Upper lobe of left lung (tissue), 6 donors: ENCODE measurements around the gene SMIM8. TPM values are rescaled to one million over a fixed set of nuclear protein-coding genes. Genes with fewer than 3 reads are reported as not detected.
"Not testable (repeated sequence)": the region's sequence is repeated elsewhere in the genome, so short reads cannot be mapped to it uniquely, and the experiment has no call there.

Experiments
- ATAC-seq, 2 donors: fragments of 200-7000 bp; cut with Tn5 transposase; one replicate each; pipeline ENCODE4 v1.9.1; 2022; ENCODE audit warnings: mild to moderate bottlenecking in 2 of 2, moderate library complexity in 2 of 2; ENCODE audit not compliant: low FRiP score in 2 of 2
- DNase-seq, 2 donors: peaks; one replicate each; pipeline ENCODE4 v3.0.0-alpha.2; 2019 to 2020
- H3K27ac ChIP-seq, 4 donors: fragments of 200-600 bp; sonication (generic); one replicate each; pipeline ENCODE4 v1.5.1; 2016 to 2019
- H3K27me3 ChIP-seq, 4 donors: fragments of 200-600 bp; sonication (generic); one replicate each; pipeline ENCODE4 v1.5.1; 2017 to 2019
- H3K36me3 ChIP-seq, 4 donors: fragments of 200-600 bp; sonication (generic); one replicate each; pipeline ENCODE4 v1.5.1; 2016 to 2019
- H3K4me1 ChIP-seq, 4 donors: fragments of 200-600 bp; sonication (generic); one replicate each; pipeline ENCODE4 v1.5.1; 2018 to 2019
- H3K4me3 ChIP-seq, 4 donors: fragments of 200-600 bp; sonication (generic); one replicate each; pipeline ENCODE4 v1.5.1; 2017 to 2019; ENCODE audit warnings: mild to moderate bottlenecking in 2 of 4, moderate library complexity in 1 of 4
- H3K9me3 ChIP-seq, 4 donors: fragments of 200-600 bp; sonication (generic); one replicate each; pipeline ENCODE4 v1.5.1; 2018 to 2019
- EP300 ChIP-seq, 4 donors: sonication (generic); formaldehyde crosslinking; IDR thresholded peaks; one replicate each; pipeline ENCODE4 v1.5.1; 2017; ENCODE audit warnings: antibody characterized with exemption in 4 of 4, control low read depth in 2 of 4
- POLR2A ChIP-seq, 4 donors: fragments of 450-650 bp; IDR thresholded peaks; one replicate each; pipeline ENCODE4 v1.5.1; 2016 to 2017; ENCODE audit warnings: antibody characterized with exemption in 4 of 4, mild to moderate bottlenecking in 2 of 4
- POLR2AphosphoS5 ChIP-seq, 2 donors: sonication (generic); formaldehyde crosslinking; IDR thresholded peaks; one replicate each; pipeline ENCODE4 v1.5.1; 2017; ENCODE audit warnings: antibody characterized with exemption in 2 of 2
- WGBS, 2 donors: methylation state at CpG; one replicate each; pipeline ENCODE4 v1.1.5; 2017 to 2018; 5-methylcytosine and 5-hydroxymethylcytosine counted together
- total RNA-seq, 6 donors: library from RNA; depleted of rRNA in 4 of 6; stranded (reverse); fragments of >200 nt in 4 of 6; gene quantifications; one replicate each; pipeline versions ENCODE4 v1.1.0 to v1.2.1, GENCODE V29; 2016 to 2021
- TF ChIP-seq, protein P1 (sequence below), 6 experiments: fragments of 450-650 bp in 4 of 6; fragments of 200-600 bp in 2 of 6; sonication (generic) in 2 of 6; IDR thresholded peaks; one replicate each; pipeline ENCODE4 v1.5.1; 2016 to 2019; ENCODE audit warnings: antibody characterized with exemption in 6 of 6
- donor health status: DM: no; HTN: no; CAD: no; lungs with moderate emphysema.
- donor health status: DM: no; HTN: yes; CAD: no; lungs with severe emphysema.

The SMIM8 gene
- total RNA-seq, 6 donors from 2014 or later = 4.6 to 19.3 (median 9.3) TPM

DNA sequence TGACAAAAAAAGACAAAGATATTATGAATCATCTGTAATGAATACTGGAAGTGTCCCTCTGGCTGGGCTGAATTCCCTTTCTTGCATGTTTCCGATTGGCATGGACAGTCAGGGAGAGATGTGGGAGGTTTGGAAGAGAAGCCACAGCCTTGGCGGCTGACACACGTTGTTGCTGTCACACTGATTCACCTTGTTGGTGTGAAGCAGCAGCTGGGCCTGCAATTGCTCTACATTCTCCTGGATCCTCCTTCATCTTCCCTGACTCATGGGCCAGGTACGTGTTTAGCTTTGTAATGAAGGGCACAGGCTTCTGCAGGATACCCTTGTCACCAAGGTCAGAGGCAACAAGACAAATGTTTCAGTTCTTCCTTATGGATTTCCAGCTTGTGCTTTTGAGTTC lies 13.4 kb upstream of the SMIM8 start:
- no peak overlapping the region for H3K27ac ChIP-seq
- 67 to 70% methylated on average over 4 of the region's 4 CpGs for WGBS, 2 donors
- no peaks in the 10 kb centered on the region for H3K27me3 ChIP-seq

DNA sequence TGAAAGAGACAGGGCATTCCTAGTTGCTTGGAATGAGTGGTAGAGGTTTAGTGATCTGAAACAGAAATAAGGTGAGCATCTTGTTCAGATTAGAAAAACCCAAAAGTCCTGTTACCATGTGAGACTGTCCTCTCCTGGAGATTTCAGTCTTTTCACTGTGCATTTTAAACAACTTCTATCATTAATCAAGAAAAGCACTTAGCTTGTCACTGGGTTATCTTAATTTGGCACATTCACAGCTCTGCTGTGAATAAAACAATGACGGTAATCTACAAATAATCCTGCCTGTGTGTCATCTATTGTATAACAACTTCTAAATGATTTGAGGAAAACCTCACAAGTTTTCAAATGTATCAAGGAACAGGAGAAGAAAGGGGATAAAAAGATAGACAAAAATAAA lies 9.5 kb upstream of the SMIM8 start:
- Histone ChIP-seq H3K4me1 (no peaks in the 10 kb centered on the region), H3K4me3 (no peak overlapping the region), H3K36me3 (no peaks in the 10 kb centered on the region), H3K27ac (no peak overlapping the region), H3K9me3 (no peaks in the 10 kb centered on the region), H3K27me3 (no peaks in the 10 kb centered on the region)
- no peak for ATAC-seq
- 0 to 33% methylated on average over 1 of the region's 1 CpG for WGBS, 2 donors
- TF ChIP-seq POLR2AphosphoS5 (IDR thresholded peaks at IDR 0.05) = no peak
- TF ChIP-seq, protein P1, sequence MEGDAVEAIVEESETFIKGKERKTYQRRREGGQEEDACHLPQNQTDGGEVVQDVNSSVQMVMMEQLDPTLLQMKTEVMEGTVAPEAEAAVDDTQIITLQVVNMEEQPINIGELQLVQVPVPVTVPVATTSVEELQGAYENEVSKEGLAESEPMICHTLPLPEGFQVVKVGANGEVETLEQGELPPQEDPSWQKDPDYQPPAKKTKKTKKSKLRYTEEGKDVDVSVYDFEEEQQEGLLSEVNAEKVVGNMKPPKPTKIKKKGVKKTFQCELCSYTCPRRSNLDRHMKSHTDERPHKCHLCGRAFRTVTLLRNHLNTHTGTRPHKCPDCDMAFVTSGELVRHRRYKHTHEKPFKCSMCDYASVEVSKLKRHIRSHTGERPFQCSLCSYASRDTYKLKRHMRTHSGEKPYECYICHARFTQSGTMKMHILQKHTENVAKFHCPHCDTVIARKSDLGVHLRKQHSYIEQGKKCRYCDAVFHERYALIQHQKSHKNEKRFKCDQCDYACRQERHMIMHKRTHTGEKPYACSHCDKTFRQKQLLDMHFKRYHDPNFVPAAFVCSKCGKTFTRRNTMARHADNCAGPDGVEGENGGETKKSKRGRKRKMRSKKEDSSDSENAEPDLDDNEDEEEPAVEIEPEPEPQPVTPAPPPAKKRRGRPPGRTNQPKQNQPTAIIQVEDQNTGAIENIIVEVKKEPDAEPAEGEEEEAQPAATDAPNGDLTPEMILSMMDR (IDR thresholded peaks at IDR 0.05) = no peak
- no peak for TF ChIP-seq EP300 (IDR thresholded peaks at IDR 0.05)
- TF ChIP-seq POLR2A (IDR thresholded peaks at IDR 0.05) = no peak
- DNase-seq = no peak

More for the DNA sequence above, 13.4 kb upstream of the SMIM8 start:
- no peak for ATAC-seq
- no peak for DNase-seq
- no peaks in the 10 kb centered on the region for H3K36me3 ChIP-seq
- no peaks in the 10 kb centered on the region for H3K9me3 ChIP-seq
- H3K4me3 ChIP-seq = no peak overlapping the region
- H3K4me1 ChIP-seq = no peaks in the 10 kb centered on the region
- no peak for TF ChIP-seq POLR2A (IDR thresholded peaks at IDR 0.05)
- no peak for TF ChIP-seq EP300 (IDR thresholded peaks at IDR 0.05)
- TF ChIP-seq POLR2AphosphoS5 (IDR thresholded peaks at IDR 0.05) = no peak
- TF ChIP-seq, protein P1 (IDR thresholded peaks at IDR 0.05) = no peak

GRCh38 chr6:87315071-87315470 lies 7.3 kb upstream of the SMIM8 start:
- Histone ChIP-seq H3K9me3 (no peaks in the 10 kb centered on the region), H3K27me3 (no peaks in the 10 kb centered on the region), H3K4me1 (no peaks in the 10 kb centered on the region), H3K27ac (no peak overlapping the region), H3K36me3 (no peaks in the 10 kb centered on the region), H3K4me3 (no peak overlapping the region)
- WGBS, 2 donors = 81 to 92% methylated on average over 3 of the region's 3 CpGs
- DNase-seq (no peak), ATAC-seq (no peak)
- no peak for TF ChIP-seq EP300 (IDR thresholded peaks at IDR 0.05)

DNA sequence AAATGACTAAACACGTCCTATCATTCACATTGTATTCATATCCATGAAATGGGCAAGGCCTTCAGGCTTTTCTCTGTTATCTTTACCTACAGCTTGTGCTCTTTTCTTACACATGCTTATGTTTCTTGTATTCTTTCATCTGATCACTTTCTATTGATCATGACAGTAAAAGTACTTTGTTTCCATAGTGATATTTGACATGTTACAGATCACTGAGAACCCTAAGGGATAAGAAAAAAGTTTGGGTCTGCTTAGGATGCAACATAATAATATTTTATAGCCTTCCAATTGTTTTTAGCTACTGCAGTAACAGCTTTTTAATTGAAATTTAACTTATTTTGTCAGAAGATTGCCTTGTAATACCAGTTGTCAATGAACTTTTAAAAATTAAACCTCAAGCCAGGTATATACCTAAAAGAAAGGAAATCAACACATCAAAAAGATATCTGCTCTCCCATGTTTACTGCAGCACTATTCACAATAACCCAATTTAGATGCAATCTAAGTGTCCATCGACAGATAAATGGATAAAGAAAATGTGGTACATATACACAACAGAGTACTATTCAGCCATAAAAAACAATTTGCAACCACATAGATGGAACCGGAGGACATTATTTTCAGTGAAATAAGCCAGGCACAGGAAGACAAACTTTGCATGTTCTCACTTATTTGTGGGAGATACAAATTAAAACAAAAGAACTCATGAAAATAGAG lies 3.0 kb upstream of the SMIM8 start:
- ATAC-seq = no peak
- 76 to 88% methylated on average over 3 of the region's 3 CpGs for WGBS, 2 donors
- H3K4me1 ChIP-seq = peaks cover 0 to 5% (median 2%) of the 10 kb centered on the region in 4 donors

GRCh38 chr6:87323880-87324279 lies 1.5 kb downstream of the SMIM8 start:
- not testable (repeated sequence) for H3K36me3 ChIP-seq, ATAC-seq, H3K4me1 ChIP-seq, H3K27me3 ChIP-seq, H3K4me3 ChIP-seq, H3K27ac ChIP-seq, H3K9me3 ChIP-seq, DNase-seq
- 100% methylated on average over 1 of the region's 1 CpG for WGBS, 2 donors

More for the DNA sequence above, 3.0 kb upstream of the SMIM8 start:
- Histone ChIP-seq H3K9me3 (no peaks in the 10 kb centered on the region), H3K27ac (no peak overlapping the region), H3K4me3 (no peak overlapping the region), H3K36me3 (no peaks in the 10 kb centered on the region), H3K27me3 (no peaks in the 10 kb centered on the region)
- no peak for DNase-seq
- TF ChIP-seq EP300 (IDR thresholded peaks at IDR 0.05) (no peak), POLR2AphosphoS5 (IDR thresholded peaks at IDR 0.05) (no peak), POLR2A (IDR thresholded peaks at IDR 0.05) (no peak)
- TF ChIP-seq, protein P1 (IDR thresholded peaks at IDR 0.05) = no peak

DNA sequence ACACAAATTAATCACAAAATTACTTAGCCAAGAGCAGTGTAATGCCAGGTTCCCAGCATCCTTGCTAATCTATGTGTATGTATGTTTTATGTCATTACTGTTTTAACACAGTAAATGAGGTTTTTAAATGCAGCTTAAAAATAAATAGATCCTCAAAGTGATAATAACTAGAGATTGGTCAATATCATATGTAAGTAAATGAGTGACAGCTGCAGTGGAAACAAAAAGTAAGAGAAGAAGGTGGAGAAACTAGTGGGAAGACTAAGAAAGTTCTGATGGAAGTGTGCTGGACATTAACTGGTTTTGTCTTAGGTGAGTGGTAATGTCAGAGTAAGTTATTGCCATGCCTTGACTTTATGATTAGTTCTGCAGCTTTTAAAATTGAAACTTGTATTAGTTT lies 8.6 kb downstream of the SMIM8 start:
- no peak for ATAC-seq
- TF ChIP-seq, protein P1 (IDR thresholded peaks at IDR 0.05) = no peak
- TF ChIP-seq POLR2A (IDR thresholded peaks at IDR 0.05) (no peak), EP300 (IDR thresholded peaks at IDR 0.05) (no peak), POLR2AphosphoS5 (IDR thresholded peaks at IDR 0.05) (no peak)

More for the DNA sequence above, 8.6 kb downstream of the SMIM8 start:
- Histone ChIP-seq H3K4me1 (peaks cover 0 to 9% (median 7%) of the 10 kb centered on the region in 4 donors), H3K36me3 (no peaks in the 10 kb centered on the region), H3K9me3 (no peaks in the 10 kb centered on the region), H3K27me3 (no peaks in the 10 kb centered on the region), H3K27ac (no peak overlapping the region), H3K4me3 (no peak overlapping the region)
- DNase-seq = no peak
